ENCODE results near the gene OARD1. TPM values are rescaled to one million over a fixed set of nuclear protein-coding genes. Genes with fewer than 3 reads are reported as not detected.

Gene OARD1
- polyA plus RNA-seq, 1 of the 3 experiments (the other 2 are of a cell fraction), result 5.6 TPM

DNA sequence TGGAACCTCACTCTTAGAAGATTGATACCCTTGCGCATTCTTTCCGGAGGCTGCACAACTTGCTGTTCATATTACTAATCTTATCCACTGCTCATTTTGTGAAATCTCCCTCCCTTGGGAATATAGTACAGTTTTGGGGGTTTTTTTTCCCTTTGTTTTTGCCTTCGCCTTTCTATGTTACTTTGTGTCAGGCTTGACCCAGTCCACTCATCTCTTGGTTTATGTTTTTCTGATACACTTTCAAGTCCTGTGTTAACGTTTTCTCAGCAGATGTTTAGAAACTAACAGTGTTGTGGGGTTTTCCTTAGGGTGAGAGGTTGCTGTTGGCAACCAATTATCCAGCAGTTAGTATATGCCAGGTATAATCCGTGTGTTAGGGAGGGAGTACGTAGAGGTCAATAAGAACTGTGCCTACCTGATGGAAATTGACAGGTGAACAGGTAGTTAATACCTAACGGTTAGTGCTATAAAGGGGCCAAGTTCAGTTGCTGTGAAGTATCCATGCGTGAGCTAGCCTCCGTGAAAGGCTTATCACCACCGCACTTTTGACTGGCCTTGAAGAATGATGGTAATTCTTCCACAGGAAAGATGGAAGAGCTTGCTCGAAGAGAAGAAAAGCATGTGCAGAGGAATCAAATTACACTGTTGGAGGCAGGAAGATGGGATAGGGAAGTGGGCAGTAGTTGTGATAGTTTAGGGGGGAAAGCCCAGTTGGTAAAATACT, 2.0 kb upstream of the OARD1 start:
- no peak for DNase-seq
- Histone ChIP-seq H3K27me3 (ENCODE audit: insufficient read depth) (no peaks in the 10 kb centered on the region), H3F3A (replicated peaks; ENCODE audit: insufficient read depth) (peaks cover 22% of the 10 kb centered on the region), H3K9me3 (no peaks in the 10 kb centered on the region), H3K4me1 (ENCODE audit: control insufficient read depth in 1 of 2, insufficient read depth in 2 of 2, low read depth in 1 of 2, low read length in 1 of 2) (peaks cover 23 to 25% of the 10 kb centered on the region in 2 experiments), H3K27ac (ENCODE audit: low read depth in 2 of 2, low read length in 1 of 2) (peak overlapping the region; percentile 98 to 99), H3K9me2 (no peaks in the 10 kb centered on the region), H3K79me2 (ENCODE audit: insufficient read depth) (peaks cover 75% of the 10 kb centered on the region), H2AFZ (ENCODE audit: low read depth) (peak overlapping the region; percentile 26; the same call in 1 of the 2 replicates), H3K9ac (peak overlapping the region; percentile 99), H3K36me3 (replicated peaks in 1 of 2; ENCODE audit: control insufficient read depth in 1 of 2, insufficient read depth in 2 of 2, low read length in 1 of 2) (peaks cover 13 to 33% of the 10 kb centered on the region in 2 experiments), H3K4me2 (peak overlapping the region; percentile 79), H3K4me3 (ENCODE audit: low read depth in 2 of 2, low read length in 1 of 2) (peak overlapping the region; percentile 90 to 99), H4K20me1 (ENCODE audit: insufficient read depth) (peaks cover 51% of the 10 kb centered on the region)
- POLR2A ChIA-PET, result interaction anchor here (0.5 kb wide), 1 partner anchor 183 kb away, joined by 4 read pairs; no protein-coding TSS in a partner anchor
- CTCF ChIA-PET, result interaction anchor here (0.6 to 1.3 kb wide), 4 partner anchors 8 to 214 kb away, joined by 3 read pairs; no protein-coding TSS in a partner anchor
- no peak for TF ChIP-seq SIN3A (IDR thresholded peaks at IDR 0.05; ENCODE audit: borderline replicate concordance, low read depth, low read length)
- TF ChIP-seq, protein P1, sequence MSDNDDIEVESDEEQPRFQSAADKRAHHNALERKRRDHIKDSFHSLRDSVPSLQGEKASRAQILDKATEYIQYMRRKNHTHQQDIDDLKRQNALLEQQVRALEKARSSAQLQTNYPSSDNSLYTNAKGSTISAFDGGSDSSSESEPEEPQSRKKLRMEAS (IDR thresholded peaks at IDR 0.05; ENCODE audit: low read depth), result peak; percentile 81
- peak; percentile 70 for TF ChIP-seq MXI1 (IDR thresholded peaks at IDR 0.05; ENCODE audit: low read depth, low read length)
- WGBS (ENCODE audit: low lambda C conversion rate), result 6% methylated on average over 11 of the region's 11 CpGs

- H3K27me3 ChIP-seq (ENCODE audit: insufficient read depth), result no peaks in the 10 kb centered on the region
- H3K4me2 ChIP-seq, result peak overlapping the region; percentile 79
- no peaks in the 10 kb centered on the region for H3K9me2 ChIP-seq
- peak overlapping the region; percentile 99 for H3K9ac ChIP-seq
- peaks cover 17 to 35% of the 10 kb centered on the region in 2 experiments for H3K36me3 ChIP-seq (replicated peaks in 1 of 2; ENCODE audit: control insufficient read depth in 1 of 2, insufficient read depth in 2 of 2, low read length in 1 of 2)
- 0% methylated on average over 6 of the region's 74 CpGs for WGBS (ENCODE audit: low lambda C conversion rate)
- H2AFZ ChIP-seq (ENCODE audit: low read depth), result peak overlapping the region; percentile 26; the same call in 1 of the 2 replicates
- ChIA-PET POLR2A (interaction anchor here (0.8 to 1.4 kb wide), 2 partner anchors 10 to 51 kb away, joined by 3 to 6 read pairs; no protein-coding TSS in a partner anchor), CTCF (no interaction called here)
- H3K9me3 ChIP-seq, result no peaks in the 10 kb centered on the region
- H3F3A ChIP-seq (replicated peaks; ENCODE audit: insufficient read depth), result peaks cover 22% of the 10 kb centered on the region
- peak; percentile 91 for DNase-seq
- H3K4me1 ChIP-seq (ENCODE audit: control insufficient read depth in 1 of 2, insufficient read depth in 2 of 2, low read depth in 1 of 2, low read length in 1 of 2), result peaks cover 20 to 23% of the 10 kb centered on the region in 2 experiments
- H3K79me2 ChIP-seq (ENCODE audit: insufficient read depth), result peaks cover 67% of the 10 kb centered on the region
- H3K27ac ChIP-seq (ENCODE audit: low read depth in 2 of 2, low read length in 1 of 2), result peak overlapping the region; percentile 98 to 99
- peaks cover 46% of the 10 kb centered on the region for H4K20me1 ChIP-seq (ENCODE audit: insufficient read depth)
- H3K4me3 ChIP-seq (ENCODE audit: low read depth in 2 of 2, low read length in 1 of 2), result peak overlapping the region; percentile 90 to 99
- TF ChIP-seq GATA2 (CRISPR knock-in tag; IDR thresholded peaks at IDR 0.05), result no peak
- TF ChIP-seq, protein P2, sequence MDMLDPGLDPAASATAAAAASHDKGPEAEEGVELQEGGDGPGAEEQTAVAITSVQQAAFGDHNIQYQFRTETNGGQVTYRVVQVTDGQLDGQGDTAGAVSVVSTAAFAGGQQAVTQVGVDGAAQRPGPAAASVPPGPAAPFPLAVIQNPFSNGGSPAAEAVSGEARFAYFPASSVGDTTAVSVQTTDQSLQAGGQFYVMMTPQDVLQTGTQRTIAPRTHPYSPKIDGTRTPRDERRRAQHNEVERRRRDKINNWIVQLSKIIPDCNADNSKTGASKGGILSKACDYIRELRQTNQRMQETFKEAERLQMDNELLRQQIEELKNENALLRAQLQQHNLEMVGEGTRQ (IDR thresholded peaks at IDR 0.05; ENCODE audit: borderline replicate concordance, low read depth, low read length), result no peak
- TF ChIP-seq RCOR1 (IDR thresholded peaks at IDR 0.05; ENCODE audit: low read length), result no peak
- no peak for TF ChIP-seq RXRA (IDR thresholded peaks at IDR 0.05; ENCODE audit: borderline replicate concordance, low read depth)
- TF ChIP-seq FOXJ3 (CRISPR knock-in tag; IDR thresholded peaks at IDR 0.05), result no peak
- no peak for TF ChIP-seq NRF1 (IDR thresholded peaks at IDR 0.05; ENCODE audit: low read depth, low read length)
- no peak for TF ChIP-seq REST (IDR thresholded peaks at IDR 0.05; ENCODE audit: low read depth, low read length)
- TF ChIP-seq TAF1 (IDR thresholded peaks at IDR 0.05; ENCODE audit: borderline replicate concordance, low read depth, low read length), result 0 out of 2 replicates have a peak, but pooled peaks have one; percentile 44
- no peak for TF ChIP-seq ELF1 (IDR thresholded peaks at IDR 0.05)
- TF ChIP-seq USF1 (IDR thresholded peaks at IDR 0.05; ENCODE audit: borderline replicate concordance, low read depth), result no peak
- TF ChIP-seq EP300 (IDR thresholded peaks at IDR 0.05; ENCODE audit: borderline replicate concordance in 1 of 2, low read depth in 1 of 2, low read length in 1 of 2), result no peak
- TF ChIP-seq, protein P1 (IDR thresholded peaks at IDR 0.05; ENCODE audit: low read depth), result 0 out of 2 replicates have a peak, but pooled peaks have one; percentile 10
- peak; percentile 88 for TF ChIP-seq POLR2AphosphoS5 (IDR thresholded peaks at IDR 0.05; ENCODE audit: low read depth, low read length)
- TF ChIP-seq RFX5 (IDR thresholded peaks at IDR 0.05; ENCODE audit: low read length), result no peak
- TF ChIP-seq GABPA (IDR thresholded peaks at IDR 0.05; ENCODE audit: low read depth), result peak; percentile 57
- no peak for TF ChIP-seq RAD21 (IDR thresholded peaks at IDR 0.05; ENCODE audit: low read length)
These were observed 1.2 kb upstream of the OARD1 start for GRCh38 chr6:41073203-41073967.
